HepG2 (cell line): ENCODE measurements around the gene DUOXA1. TPM values are rescaled to one million over a fixed set of nuclear protein-coding genes. Genes with fewer than 3 reads are reported as not detected.

Experiments used
- FOXK2 ChIP-seq: fragments of 450-650 bp; IDR thresholded peaks from 2 replicates; pipeline ENCODE4 v1.6.1; 2016
- NONO ChIP-seq, 2 experiments: fragments of 450-650 bp in 1 of 2; sonication (generic) in 1 of 2; formaldehyde crosslinking in 1 of 2; IDR thresholded peaks in 1 of 2; conservative IDR thresholded peaks in 1 of 2; 2 replicates each; pipeline versions ENCODE4 v1.6.1 to v1.8.0; 2017 to 2022; ENCODE audit warnings: mild to moderate bottlenecking in 1 of 2, missing genetic modification reagents in 1 of 2, moderate library complexity in 1 of 2
- NR2F2 ChIP-seq: IDR thresholded peaks from 2 replicates; pipeline ENCODE4 v1.6.1; 2012; ENCODE audit warnings: low read depth, inconsistent platforms, borderline replicate concordance
- TBX3 ChIP-seq: fragments of 450-650 bp; IDR thresholded peaks from 2 replicates; pipeline ENCODE4 v1.6.1; 2017; ENCODE audit warnings: antibody characterized with exemption, mild to moderate bottlenecking, inconsistent platforms, borderline replicate concordance
- ZSCAN9 ChIP-seq: IDR thresholded peaks from 2 replicates; pipeline ENCODE4 v1.6.1; 2016; ENCODE audit warnings: borderline replicate concordance
- ZZZ3 ChIP-seq: sonication (generic); formaldehyde crosslinking; IDR thresholded peaks from 2 replicates; pipeline ENCODE4 v1.4.0; 2020; ENCODE audit warnings: missing genetic modification reagents, mild to moderate bottlenecking, borderline replicate concordance
- polyA plus RNA-seq, 8 experiments: library from polyadenylated mRNA; depleted of rRNA in 3 of 8; stranded (reverse) in 7 of 8; unstranded in 1 of 8; fragments of >200 nt; fragmentation: Illumina TruSeq in 4 of 8; extraction: Trizol in 4 of 8; gene quantifications; 2 replicates each; pipeline versions ENCODE4 v1.2.1 to v1.2.3, GENCODE V29; 2011 to 2016; ENCODE audit warnings: low read depth in 4 of 8, missing spikeins in 1 of 8, mixed read lengths in 1 of 8; ENCODE audit not compliant: insufficient read depth in 1 of 8
- total RNA-seq, 5 experiments: library from RNA; depleted of rRNA; stranded (reverse); fragments of >200 nt; fragmentation: Illumina TruSeq; extraction: Trizol; gene quantifications; 2 replicates each; pipeline ENCODE4 v1.2.3, GENCODE V29; 2016; ENCODE audit warnings: low read depth in 1 of 5
- TF ChIP-seq, protein P1 (sequence below), 2 experiments: IDR thresholded peaks; 2 replicates each; pipeline ENCODE4 v1.6.1; 2011 to 2012; ENCODE audit warnings: low read length in 2 of 2, borderline replicate concordance in 1 of 2, low read depth in 1 of 2, mild to moderate bottlenecking in 1 of 2, moderate library complexity in 1 of 2
- TF ChIP-seq, protein P2 (sequence below): sonication (generic); formaldehyde crosslinking; conservative IDR thresholded peaks from 2 replicates; pipeline ENCODE4 v1.4.0; 2020; ENCODE audit warnings: missing genetic modification reagents
- TF ChIP-seq, protein P3 (sequence below): IDR thresholded peaks from 2 replicates; pipeline ENCODE4 v1.6.1; 2012; ENCODE audit warnings: low read depth, low read length, improper control_type of control experiment

Gene DUOXA1
- total and polyA plus RNA-seq, 2 of the 13 experiments (the other 11 are each of a cell fraction or from before 2014, with no cell fraction given), result not detected

GRCh38 chr15:45155739-45156138, 26.1 kb upstream of the DUOXA1 start (continued):
- TF ChIP-seq, protein P1, sequence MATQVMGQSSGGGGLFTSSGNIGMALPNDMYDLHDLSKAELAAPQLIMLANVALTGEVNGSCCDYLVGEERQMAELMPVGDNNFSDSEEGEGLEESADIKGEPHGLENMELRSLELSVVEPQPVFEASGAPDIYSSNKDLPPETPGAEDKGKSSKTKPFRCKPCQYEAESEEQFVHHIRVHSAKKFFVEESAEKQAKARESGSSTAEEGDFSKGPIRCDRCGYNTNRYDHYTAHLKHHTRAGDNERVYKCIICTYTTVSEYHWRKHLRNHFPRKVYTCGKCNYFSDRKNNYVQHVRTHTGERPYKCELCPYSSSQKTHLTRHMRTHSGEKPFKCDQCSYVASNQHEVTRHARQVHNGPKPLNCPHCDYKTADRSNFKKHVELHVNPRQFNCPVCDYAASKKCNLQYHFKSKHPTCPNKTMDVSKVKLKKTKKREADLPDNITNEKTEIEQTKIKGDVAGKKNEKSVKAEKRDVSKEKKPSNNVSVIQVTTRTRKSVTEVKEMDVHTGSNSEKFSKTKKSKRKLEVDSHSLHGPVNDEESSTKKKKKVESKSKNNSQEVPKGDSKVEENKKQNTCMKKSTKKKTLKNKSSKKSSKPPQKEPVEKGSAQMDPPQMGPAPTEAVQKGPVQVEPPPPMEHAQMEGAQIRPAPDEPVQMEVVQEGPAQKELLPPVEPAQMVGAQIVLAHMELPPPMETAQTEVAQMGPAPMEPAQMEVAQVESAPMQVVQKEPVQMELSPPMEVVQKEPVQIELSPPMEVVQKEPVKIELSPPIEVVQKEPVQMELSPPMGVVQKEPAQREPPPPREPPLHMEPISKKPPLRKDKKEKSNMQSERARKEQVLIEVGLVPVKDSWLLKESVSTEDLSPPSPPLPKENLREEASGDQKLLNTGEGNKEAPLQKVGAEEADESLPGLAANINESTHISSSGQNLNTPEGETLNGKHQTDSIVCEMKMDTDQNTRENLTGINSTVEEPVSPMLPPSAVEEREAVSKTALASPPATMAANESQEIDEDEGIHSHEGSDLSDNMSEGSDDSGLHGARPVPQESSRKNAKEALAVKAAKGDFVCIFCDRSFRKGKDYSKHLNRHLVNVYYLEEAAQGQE (IDR thresholded peaks at IDR 0.05; ENCODE audit: borderline replicate concordance in 1 of 2, low read depth in 1 of 2, low read length in 2 of 2), result no peak
- TF ChIP-seq ZZZ3 (CRISPR knock-in tag), result no peak
- TF ChIP-seq TBX3, result no peak
- TF ChIP-seq, protein P2, sequence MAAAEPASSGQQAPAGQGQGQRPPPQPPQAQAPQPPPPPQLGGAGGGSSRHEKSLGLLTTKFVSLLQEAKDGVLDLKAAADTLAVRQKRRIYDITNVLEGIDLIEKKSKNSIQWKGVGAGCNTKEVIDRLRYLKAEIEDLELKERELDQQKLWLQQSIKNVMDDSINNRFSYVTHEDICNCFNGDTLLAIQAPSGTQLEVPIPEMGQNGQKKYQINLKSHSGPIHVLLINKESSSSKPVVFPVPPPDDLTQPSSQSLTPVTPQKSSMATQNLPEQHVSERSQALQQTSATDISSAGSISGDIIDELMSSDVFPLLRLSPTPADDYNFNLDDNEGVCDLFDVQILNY (CRISPR knock-in tag), result no peak
- TF ChIP-seq, protein P3, sequence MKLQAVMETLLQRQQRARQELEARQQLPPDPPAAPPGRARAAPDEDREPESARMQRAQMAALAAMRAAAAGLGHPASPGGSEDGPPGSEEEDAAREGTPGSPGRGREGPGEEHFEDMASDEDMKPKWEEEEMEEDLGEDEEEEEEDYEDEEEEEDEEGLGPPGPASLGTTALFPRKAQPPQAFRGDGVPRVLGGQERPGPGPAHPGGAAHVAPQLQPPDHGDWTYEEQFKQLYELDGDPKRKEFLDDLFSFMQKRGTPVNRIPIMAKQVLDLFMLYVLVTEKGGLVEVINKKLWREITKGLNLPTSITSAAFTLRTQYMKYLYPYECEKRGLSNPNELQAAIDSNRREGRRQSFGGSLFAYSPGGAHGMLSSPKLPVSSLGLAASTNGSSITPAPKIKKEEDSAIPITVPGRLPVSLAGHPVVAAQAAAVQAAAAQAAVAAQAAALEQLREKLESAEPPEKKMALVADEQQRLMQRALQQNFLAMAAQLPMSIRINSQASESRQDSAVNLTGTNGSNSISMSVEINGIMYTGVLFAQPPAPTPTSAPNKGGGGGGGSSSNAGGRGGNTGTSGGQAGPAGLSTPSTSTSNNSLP, result no peak
- TF ChIP-seq NR2F2, result no peak
- TF ChIP-seq FOXK2, result no peak
- TF ChIP-seq ZSCAN9 (CRISPR knock-in tag), result no peak
- TF ChIP-seq NONO (IDR thresholded peaks at IDR 0.05), result no peak
- no peak for TF ChIP-seq NONO (CRISPR knock-in tag; conservative IDR thresholded peaks at IDR 0.05)
